Measurements from ENCODE around the gene CUZD1.
"Not testable (repeated sequence)": the region's sequence is repeated elsewhere in the genome, so short reads cannot be mapped to it uniquely, and the experiment has no call there.

The CUZD1 gene, protein sequence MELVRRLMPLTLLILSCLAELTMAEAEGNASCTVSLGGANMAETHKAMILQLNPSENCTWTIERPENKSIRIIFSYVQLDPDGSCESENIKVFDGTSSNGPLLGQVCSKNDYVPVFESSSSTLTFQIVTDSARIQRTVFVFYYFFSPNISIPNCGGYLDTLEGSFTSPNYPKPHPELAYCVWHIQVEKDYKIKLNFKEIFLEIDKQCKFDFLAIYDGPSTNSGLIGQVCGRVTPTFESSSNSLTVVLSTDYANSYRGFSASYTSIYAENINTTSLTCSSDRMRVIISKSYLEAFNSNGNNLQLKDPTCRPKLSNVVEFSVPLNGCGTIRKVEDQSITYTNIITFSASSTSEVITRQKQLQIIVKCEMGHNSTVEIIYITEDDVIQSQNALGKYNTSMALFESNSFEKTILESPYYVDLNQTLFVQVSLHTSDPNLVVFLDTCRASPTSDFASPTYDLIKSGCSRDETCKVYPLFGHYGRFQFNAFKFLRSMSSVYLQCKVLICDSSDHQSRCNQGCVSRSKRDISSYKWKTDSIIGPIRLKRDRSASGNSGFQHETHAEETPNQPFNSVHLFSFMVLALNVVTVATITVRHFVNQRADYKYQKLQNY

DNA sequence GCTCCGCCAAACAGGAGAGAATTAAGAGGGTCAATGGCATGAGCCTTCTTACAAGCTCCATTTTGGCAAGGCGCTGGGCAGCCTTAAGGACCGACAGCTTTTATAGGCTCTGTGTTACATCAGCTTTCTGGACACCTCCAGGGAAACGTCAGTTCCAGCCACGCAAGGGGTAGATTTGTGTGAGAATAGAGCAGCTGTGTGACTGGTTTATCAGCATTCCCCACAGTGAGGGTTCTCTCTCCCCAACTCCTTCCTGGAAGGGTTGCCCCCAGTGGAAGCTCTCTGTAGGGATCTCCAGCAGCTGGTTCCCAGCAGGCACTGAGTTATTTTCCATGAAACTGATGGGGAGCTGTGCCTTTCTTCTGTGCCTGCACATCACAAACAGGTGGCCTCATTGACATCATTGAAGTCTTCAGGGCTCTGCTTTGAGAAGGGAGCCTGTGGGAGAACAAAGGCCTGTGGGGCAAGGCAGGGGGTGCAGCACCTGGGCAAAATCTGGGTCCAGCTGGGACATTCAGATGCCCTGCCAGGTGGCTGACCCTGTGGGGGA is at the start of gene CUZD1:
CUZD1 (minus strand) TSS at position 75 of the 550 bp plus-strand sequence; CDS start at position 61, 14 bp downstream.
- no peak for DNase-seq

DNA sequence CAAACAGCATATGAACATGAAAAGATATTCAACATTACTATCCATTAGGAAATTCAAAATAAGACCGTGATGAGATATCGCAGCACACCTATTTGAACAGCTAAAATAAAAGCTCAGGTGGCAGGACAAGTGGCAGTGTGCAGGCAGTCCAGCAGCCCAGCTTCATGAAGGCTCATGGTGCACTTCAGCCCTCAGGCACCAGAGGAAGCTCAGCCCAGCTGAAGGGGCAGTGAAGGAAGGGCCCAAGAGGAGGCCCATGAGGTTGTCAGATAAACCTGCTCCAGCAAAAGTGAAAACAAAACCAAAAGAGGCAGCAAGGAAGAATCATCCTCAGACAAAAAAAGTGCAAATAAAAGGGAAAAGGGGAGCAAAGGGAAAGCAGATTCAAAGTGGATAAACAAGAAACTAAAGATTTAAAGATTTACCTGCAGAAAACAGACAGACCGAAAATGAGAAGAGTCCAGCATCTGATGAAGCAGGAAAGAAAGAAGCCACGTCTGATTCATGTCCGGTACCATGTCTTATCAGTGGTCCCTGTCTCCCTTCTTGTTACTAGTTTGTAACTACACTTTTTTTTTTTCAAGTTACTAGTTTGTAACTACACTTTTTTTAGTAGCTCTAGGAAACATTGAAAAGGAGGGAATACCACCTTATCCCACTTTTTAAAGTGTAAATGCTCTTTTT is 48.7 kb upstream of the CUZD1 start:
- no peak for DNase-seq

GRCh38 chr10:122884166-122884565 is 38.5 kb upstream of the CUZD1 start:
- DNase-seq: no peak

DNA sequence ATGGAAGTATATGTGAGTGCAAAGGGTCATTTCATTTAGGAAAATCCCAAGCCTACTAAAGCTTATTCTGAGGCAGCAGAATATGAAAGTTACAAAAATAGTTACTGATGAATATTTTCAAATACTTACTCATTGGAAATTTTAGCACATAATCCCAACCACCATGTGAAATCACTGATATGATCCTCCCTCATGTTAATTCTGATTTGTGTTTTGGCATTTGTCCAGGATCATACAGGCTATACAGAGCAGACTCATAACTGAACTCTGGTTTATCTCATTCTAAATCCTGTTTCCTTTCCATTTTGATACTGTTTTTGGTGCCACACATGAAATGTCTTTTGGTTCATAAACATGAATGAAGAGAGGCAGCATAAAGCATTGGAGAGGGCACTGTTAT is 37.1 kb upstream of the CUZD1 start:
- DNase-seq: no peak

- DNase-seq: peak; percentile 96
These were observed 33.9 kb upstream of the CUZD1 start, which contains the start of gene FAM24B for GRCh38 chr10:122879339-122880273. Gene FAM24B, minus strand, starts transcription at chr10:122879581. Its CDS starts 29,066 bp downstream, at chr10:122850515.

- DNase-seq: no peak
These were observed 33.2 kb upstream of the CUZD1 start for GRCh38 chr10:122878799-122879338.

DNA sequence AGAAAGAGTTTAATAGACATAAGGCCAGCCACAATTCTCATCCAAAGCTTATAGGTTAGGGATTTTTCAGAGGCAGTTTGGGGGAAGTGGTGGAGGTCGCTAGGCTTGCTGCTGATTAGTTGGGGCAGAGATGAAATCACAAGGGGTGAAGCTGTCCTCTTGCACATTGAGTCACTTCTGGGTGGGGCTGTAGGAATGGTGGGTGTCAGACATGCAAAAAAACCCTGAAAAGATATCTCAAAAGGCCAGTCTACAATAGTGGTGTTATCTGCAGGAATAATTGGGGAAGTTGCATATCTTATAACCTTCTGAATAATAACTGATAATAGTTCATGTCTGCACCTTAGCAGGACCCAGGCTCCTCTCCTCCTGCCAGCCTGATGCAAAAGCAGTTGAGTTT is 31.6 kb upstream of the CUZD1 start:
- DNase-seq: no peak

DNA sequence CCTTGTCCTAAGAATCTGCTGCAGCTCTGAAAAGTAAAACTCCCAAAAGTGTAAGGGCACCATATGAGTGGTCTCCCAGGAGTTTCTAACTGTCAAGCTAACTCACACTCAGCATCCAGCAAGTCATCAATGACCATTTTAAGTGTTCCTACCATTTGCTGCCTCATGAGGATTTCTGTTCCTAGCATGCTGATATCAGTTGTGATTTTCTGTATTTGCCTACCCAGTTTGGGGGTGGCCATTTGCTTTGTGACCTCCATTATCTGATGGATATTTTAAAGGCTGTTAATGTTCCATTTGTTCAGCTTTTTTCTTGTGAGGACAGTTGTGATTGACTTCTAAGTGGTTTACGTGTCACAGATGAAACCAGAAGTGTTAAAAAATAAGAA is 30.8 kb upstream of the CUZD1 start:
- DNase-seq: no peak

GRCh38 chr10:122875843-122876466 is 30.3 kb upstream of the CUZD1 start:
- no peak for DNase-seq

GRCh38 chr10:122871947-122872346 is 26.3 kb upstream of the CUZD1 start:
- DNase-seq: not testable (repeated sequence)

DNA sequence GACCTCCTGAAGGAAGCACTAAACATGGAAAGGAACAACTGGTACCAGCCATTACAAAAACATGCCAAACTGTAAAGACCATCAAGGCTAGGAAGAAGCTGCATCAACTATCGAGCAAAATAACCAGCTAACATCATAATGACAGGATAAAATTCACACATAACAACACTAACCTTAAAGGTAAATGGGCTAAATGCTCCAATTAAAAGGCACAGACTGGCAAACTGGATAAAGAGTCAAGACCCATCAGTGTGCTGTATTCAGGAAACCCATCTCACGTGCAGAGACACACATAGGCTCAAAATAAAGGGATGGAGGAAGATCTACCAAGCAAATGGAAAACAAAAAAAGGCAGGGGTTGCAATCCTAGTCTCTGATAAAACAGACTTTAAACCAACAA is 23.1 kb upstream of the CUZD1 start:
- not testable (repeated sequence) for DNase-seq

DNA sequence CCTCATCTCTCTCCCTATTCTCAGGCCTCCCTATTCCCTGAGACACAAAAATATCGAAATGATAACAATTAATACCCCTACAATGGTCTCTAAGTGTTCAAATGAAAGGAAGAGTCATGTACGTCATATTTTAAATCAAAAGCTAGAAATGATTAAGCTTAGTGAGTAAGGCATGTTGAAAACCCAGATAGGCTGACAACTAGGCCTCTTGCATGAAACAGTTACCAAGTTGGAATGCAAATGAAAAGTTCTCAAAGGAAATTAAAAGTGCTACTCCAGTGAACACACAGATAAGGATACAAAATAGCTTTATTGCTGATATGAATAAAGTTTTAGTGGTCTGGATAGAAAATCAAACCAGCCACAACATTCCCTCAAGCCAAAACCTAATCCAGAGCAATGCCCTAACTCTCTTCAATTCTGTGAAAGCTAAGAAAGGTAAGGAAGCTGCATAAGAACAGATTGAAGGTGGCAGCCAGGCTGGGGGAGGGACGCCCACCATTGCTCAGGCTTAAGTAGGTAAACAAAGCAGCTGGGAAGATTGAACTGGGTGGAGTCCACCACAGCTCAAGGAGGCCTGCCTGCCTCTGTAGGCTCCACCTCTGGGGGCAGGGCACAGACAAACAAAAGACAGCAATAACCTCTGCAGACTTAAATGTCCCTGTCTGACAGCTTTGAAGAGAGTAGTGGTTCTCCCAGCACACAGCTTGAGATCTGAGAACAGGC is 21.3 kb upstream of the CUZD1 start:
- DNase-seq: not testable (repeated sequence)

- DNase-seq: no peak
These were observed 19.2 kb upstream of the CUZD1 start for GRCh38 chr10:122864901-122865300.

- DNase-seq: no peak
These were observed 18.5 kb upstream of the CUZD1 start for GRCh38 chr10:122864194-122864592.

DNA sequence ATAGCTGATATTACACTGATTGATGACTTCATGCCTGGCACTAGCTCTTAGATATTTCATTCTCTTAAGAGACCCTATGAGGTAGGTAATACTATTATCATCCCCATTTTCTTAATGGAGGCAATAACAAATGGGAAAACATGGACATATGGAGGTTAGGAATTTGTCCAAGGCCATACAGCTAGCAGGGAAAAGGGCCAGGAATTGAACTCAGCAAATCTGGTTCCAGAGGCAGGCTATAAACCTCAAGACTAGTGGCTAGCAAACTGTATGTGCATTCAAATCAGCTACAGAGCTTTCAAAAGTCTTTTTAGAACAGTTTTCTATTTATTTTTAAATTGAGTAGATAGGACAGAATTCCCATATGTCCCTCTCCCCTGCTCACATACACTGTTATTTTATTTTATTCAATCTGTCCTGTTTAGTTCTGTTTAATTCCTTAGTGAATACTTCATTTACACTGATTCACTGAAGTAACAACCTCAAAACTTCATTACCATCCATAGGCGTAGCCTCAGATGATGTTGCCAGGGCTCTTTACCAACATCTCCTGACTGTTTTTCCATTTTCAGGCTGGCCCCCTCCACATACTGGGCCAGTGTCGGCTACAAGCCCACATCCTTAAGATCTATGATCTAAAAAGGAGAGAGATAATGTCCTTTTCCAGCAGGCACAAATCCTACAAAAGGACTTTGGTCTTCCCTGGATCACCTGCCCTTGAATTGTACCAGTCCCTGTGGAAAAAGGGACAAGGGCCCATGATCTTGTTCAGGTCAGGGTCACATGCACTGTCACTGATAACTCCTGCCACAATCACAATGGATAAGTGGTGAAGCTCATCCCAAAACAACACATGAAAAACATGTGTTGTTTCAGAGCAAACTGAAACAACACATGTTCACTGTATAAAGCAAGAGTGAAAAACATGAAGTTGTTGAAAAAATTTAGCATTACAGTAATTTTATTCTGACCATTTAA is 17.8 kb upstream of the CUZD1 start:
- DNase-seq: no peak

DNA sequence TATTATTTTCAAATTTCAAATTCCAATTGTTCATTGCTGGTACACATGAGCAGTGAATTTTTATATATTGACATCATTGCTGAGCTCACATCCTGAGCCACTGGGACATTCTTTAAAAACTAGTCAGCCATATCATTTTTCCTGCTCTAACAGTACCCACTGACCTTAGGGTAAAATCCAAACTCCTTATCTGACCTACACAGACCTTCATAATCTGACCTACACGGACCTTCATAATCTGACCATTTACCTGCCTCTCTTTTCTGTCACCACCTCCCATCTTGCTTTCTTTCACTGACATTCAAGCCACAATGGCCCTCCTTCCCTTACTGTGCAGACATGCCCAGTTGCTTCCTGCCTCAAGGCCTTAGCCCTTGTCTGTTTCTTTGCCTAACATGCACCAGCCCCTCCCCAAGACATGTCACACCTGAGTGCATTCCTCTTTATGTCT is 16.1 kb upstream of the CUZD1 start:
- DNase-seq: no peak

DNA sequence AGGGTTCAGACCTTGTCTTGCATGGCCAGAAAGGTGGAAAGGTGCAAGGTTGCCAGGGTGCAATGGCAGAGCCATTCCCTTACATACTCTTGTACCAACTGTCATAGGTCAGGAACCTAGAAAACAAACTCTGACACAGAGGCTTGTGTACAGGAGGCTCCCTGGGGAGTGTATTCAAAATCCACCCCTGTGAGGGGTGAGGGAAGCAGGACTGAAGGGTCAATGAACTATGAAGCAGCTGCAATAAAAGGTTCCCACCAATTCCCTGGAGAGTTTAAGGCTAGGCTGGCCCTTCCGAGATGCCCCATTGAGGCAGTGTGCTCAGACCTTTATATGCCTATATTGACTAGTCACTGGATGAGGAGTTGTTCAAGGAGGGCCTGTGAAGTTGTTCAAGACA is 13.9 kb upstream of the CUZD1 start:
- DNase-seq: no peak

DNA sequence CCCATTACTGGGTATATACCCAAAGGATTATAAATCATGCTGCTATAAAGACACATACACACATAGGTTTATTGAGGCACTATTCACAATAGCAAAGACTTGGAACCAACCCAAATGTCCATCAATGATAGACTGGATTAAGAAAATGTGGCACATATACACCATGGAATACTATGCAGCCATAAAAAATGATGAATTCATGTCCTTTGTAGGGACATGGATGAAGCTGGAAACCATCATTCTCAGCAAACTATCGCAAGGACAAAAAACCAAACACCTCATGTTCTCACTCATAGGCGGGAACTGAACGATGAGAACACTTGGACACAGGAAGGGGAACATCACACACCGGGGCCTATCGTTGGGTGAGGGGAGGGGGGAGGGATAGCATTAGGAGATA is 12.4 kb upstream of the CUZD1 start:
- DNase-seq: not testable (repeated sequence)

DNA sequence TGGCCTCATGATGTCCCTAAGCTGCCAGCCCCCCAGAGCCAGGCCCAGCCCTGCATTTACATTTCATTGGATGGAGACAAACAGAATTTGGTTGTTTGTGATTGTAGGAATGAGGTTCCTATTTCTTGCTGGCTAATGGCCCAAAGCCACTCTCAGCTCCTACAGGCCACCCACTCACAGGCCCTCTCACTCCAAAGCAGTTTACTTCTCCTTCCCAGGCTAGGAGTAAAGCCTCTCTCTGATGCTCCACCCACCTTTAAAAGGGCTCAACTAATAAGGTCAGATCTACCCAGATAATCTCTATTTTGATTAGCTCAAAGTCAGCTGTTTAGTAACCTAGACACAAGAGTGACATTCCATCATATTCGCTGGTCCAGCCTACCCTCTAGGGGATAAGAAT is 11.2 kb upstream of the CUZD1 start:
- DNase-seq: no peak

- DNase-seq: no peak
These were observed 10.1 kb upstream of the CUZD1 start for GRCh38 chr10:122855745-122856144.
